B cell (primary cell): ENCODE measurements around the gene SP3. TPM values are rescaled to one million over a fixed set of nuclear protein-coding genes. Genes with fewer than 3 reads are reported as not detected.

Experiments used
- ATAC-seq: fragments of 200-7000 bp; cut with Tn5 transposase; one replicate; pipeline ENCODE4 v1.10.0; 2021; ENCODE audit warnings: low read depth, mild to moderate bottlenecking, moderate number of reproducible peaks, moderate library complexity
- CTCF ChIA-PET: fragments of 350-600 bp; sonication (Branson Sonifier 250); formaldehyde crosslinking; loops from one replicate; lab custom pipeline; 2021; ENCODE audit warnings: antibody characterized with exemption, inconsistent platforms; lab: Charles Lee
- POLR2A ChIA-PET: fragments of 350-600 bp; sonication (Branson Sonifier 250); formaldehyde crosslinking; loops from one replicate; lab custom pipeline; 2021; ENCODE audit warnings: antibody characterized with exemption; lab: Charles Lee
- DNase-seq: peaks from one replicate; pipeline ENCODE4 v3.0.0; 2013
- H2AFZ ChIP-seq: 2 replicates; pipeline ENCODE4 v1.6.1; 2012; ENCODE audit warnings: mild to moderate bottlenecking, low read depth, low read length; ENCODE audit not compliant: insufficient read depth, poor library complexity, severe bottlenecking
- H3K27ac ChIP-seq, 2 donors: 1 replicate in 1 of 2; 2 replicates in 1 of 2; pipeline ENCODE4 v1.5.1; 2012 to 2013; ENCODE audit warnings: low read length in 2 of 2, mild to moderate bottlenecking in 2 of 2, moderate library complexity in 1 of 2
- H3K27me3 ChIP-seq, 4 experiments: fragments of 200-600 bp in 1 of 4; sonication (generic) in 1 of 4; replicated peaks in 1 of 4; 1 replicate in 2 of 4; 2 replicates in 2 of 4; pipeline versions ENCODE4 v1.6.1 to v1.7.0; 2013 to 2016; ENCODE audit warnings: low read length in 3 of 4, mild to moderate bottlenecking in 2 of 4, mixed read lengths in 1 of 4, moderate library complexity in 1 of 4; ENCODE audit not compliant: insufficient read depth in 4 of 4, control insufficient read depth in 3 of 4; ENCODE audit errors: control extremely low read depth in 1 of 4
- H3K36me3 ChIP-seq, 2 experiments: replicated peaks in 1 of 2; 1 replicate in 1 of 2; 2 replicates in 1 of 2; pipeline versions ENCODE4 v1.6.1 to v1.7.1; 2013; ENCODE audit warnings: low read length in 1 of 2; ENCODE audit not compliant: insufficient read depth in 2 of 2, control insufficient read depth in 1 of 2; ENCODE audit errors: control extremely low read depth in 1 of 2, extremely low read depth in 1 of 2
- H3K4me1 ChIP-seq, 2 donors: fragments of 200-600 bp in 1 of 2; sonication (generic) in 1 of 2; 1 replicate in 1 of 2; 2 replicates in 1 of 2; pipeline versions ENCODE4 v1.5.1 to v1.6.1; 2013 to 2017; ENCODE audit warnings: low read length in 2 of 2; ENCODE audit not compliant: control insufficient read depth in 2 of 2, insufficient read depth in 2 of 2
- H3K4me2 ChIP-seq: replicated peaks from 2 replicates; pipeline ENCODE3; 2012; ENCODE audit warnings: mild to moderate bottlenecking, low read depth, low read length; ENCODE audit not compliant: poor library complexity, severe bottlenecking
- H3K4me3 ChIP-seq, 5 experiments: fragments of 200-600 bp in 1 of 5; sonication (generic) in 1 of 5; 1 replicate in 3 of 5; 2 replicates in 2 of 5; pipeline versions ENCODE4 v1.5.1 to v1.7.0; 2011 to 2016; ENCODE audit warnings: low read length in 4 of 5, mild to moderate bottlenecking in 4 of 5, low read depth in 2 of 5, control low read depth in 1 of 5, moderate library complexity in 1 of 5; ENCODE audit not compliant: insufficient read depth in 1 of 5; ENCODE audit errors: control extremely low read depth in 1 of 5, extremely low read depth in 1 of 5
- H3K79me2 ChIP-seq: fragments of 200-600 bp; sonication (generic); one replicate; pipeline ENCODE4 v1.6.0; 2016; ENCODE audit warnings: low read length; ENCODE audit not compliant: control insufficient read depth, insufficient read depth
- H3K9ac ChIP-seq: fragments of 200-600 bp; sonication (generic); 2 replicates; pipeline ENCODE4 v1.6.1; 2017; ENCODE audit warnings: mild to moderate bottlenecking, low read length, moderate library complexity
- H3K9me3 ChIP-seq, 3 donors: one replicate each; pipeline versions ENCODE4 v1.6.1 to v1.7.1; 2013; ENCODE audit warnings: low read length in 2 of 3; ENCODE audit not compliant: control insufficient read depth in 2 of 3, insufficient read depth in 1 of 3; ENCODE audit errors: control extremely low read depth in 1 of 3
- H4K20me1 ChIP-seq: 2 replicates; pipeline ENCODE4 v1.6.0; 2012; ENCODE audit warnings: mild to moderate bottlenecking, low read length; ENCODE audit not compliant: insufficient read depth, control insufficient read depth, poor library complexity, severe bottlenecking
- H3K27ac Mint-ChIP-seq: one replicate; pipeline ENCODE4 v1.8.0; 2021; ENCODE audit warnings: mixed read lengths
- H3K27me3 Mint-ChIP-seq: one replicate; pipeline ENCODE4 v1.8.0; 2021; ENCODE audit warnings: mixed read lengths
- H3K4me1 Mint-ChIP-seq: one replicate; pipeline ENCODE4 v1.8.0; 2021; ENCODE audit warnings: mixed read lengths
- H3K4me3 Mint-ChIP-seq: one replicate; pipeline ENCODE4 v1.8.0; 2021; ENCODE audit warnings: mixed read lengths
- H3K9me3 Mint-ChIP-seq: one replicate; pipeline ENCODE4 v1.8.0; 2022; ENCODE audit warnings: mixed read lengths; ENCODE audit not compliant: insufficient read depth
- CTCF ChIP-seq: fragments of 200-600 bp; IDR thresholded peaks from one replicate; pipeline ENCODE4 v1.8.0; 2022; ENCODE audit warnings: antibody characterized with exemption, mild to moderate bottlenecking
- EZH2 ChIP-seq: IDR thresholded peaks from 2 replicates; pipeline ENCODE4 v1.6.1; 2012; ENCODE audit warnings: borderline replicate concordance, low read depth, mild to moderate bottlenecking, moderate library complexity, low read length; ENCODE audit not compliant: insufficient read depth, poor library complexity, severe bottlenecking
- WGBS: methylation state at CpG from one replicate; pipeline ENCODE4 v1.1.5; 2013; ENCODE audit warnings: missing lambda C conversion rate; ENCODE audit not compliant: insufficient coverage; 5-methylcytosine and 5-hydroxymethylcytosine counted together
- intact Hi-C: fragments of 100-400 bp; cut with micrococcal nuclease; formaldehyde crosslinking; loops from one replicate; pipeline ENCODE4 v1.10.0; 2022
- polyA plus RNA-seq: library from polyadenylated mRNA; depleted of rRNA; stranded (reverse); fragments of >200 nt; gene quantifications from 2 replicates; pipeline ENCODE4 v1.2.3, GENCODE V29; 2012
- total RNA-seq, 2 donors: library from RNA; stranded (reverse); fragments of 120-200 nt in 1 of 2; gene quantifications; 1 replicate in 1 of 2; 2 replicates in 1 of 2; pipeline versions ENCODE4 v1.2.3 to v1.2.4, GENCODE V29; 2013 to 2022

The SP3 gene
- total and polyA plus RNA-seq, 2 donors (not counting 1 experiment from before 2014, with no cell fraction given), result 31.9 to 152 TPM

- WGBS, result 97% methylated on average over 4 of the region's 5 CpGs
- Mint-ChIP-seq H3K27ac (peak overlapping the region; percentile 17), H3K27me3 (peaks cover 17% of the 10 kb centered on the region), H3K4me3 (no peak overlapping the region), H3K4me1 (peaks cover 34% of the 10 kb centered on the region), H3K9me3 (no peaks in the 10 kb centered on the region)
- H3K9me3 ChIP-seq, result no peaks in the 10 kb centered on the region
- ChIA-PET CTCF (no interaction called here), POLR2A (no interaction called here)
- no peak overlapping the region for H3K27ac ChIP-seq
- no peaks in the 10 kb centered on the region for H4K20me1 ChIP-seq
- no peak for TF ChIP-seq CTCF
- TF ChIP-seq EZH2, result no peak
- intact Hi-C loops, result no loop called here
- no peak overlapping the region for H3K4me3 ChIP-seq
- no peaks in the 10 kb centered on the region for H3K79me2 ChIP-seq
- H3K4me1 ChIP-seq, result peaks cover 32 to 35% of the 10 kb centered on the region in 2 donors
- H3K36me3 ChIP-seq, result no peaks in the 10 kb centered on the region
- no peak overlapping the region for H3K9ac ChIP-seq
- no peak overlapping the region for H2AFZ ChIP-seq
- ATAC-seq (no peak), DNase-seq (no peak)
- no peak overlapping the region for H3K4me2 ChIP-seq
- peaks cover 0 to 5% (median 0%) of the 10 kb centered on the region in 4 experiments for H3K27me3 ChIP-seq
Observed at GRCh38 chr2:173872714-173873113, 92.5 kb downstream of the SP3 start.

GRCh38 chr2:173869244-173870229 lies 95.6 kb downstream of the SP3 start:
- Mint-ChIP-seq H3K27me3 (peaks cover 18% of the 10 kb centered on the region), H3K4me1 (peaks cover 24% of the 10 kb centered on the region), H3K27ac (no peak overlapping the region), H3K9me3 (no peaks in the 10 kb centered on the region), H3K4me3 (no peak overlapping the region)
- intact Hi-C loops, result no loop called here
- H3K4me2 ChIP-seq, result peak overlapping the region; percentile 7
- no peak overlapping the region for H3K9ac ChIP-seq
- H3K27ac ChIP-seq, result no peak overlapping the region
- no peak overlapping the region for H2AFZ ChIP-seq
- ChIA-PET POLR2A (no interaction called here), CTCF (interaction anchor here (1.0 kb wide), 1 partner anchor 15 kb away, joined by 3 read pairs; no protein-coding TSS in a partner anchor)
- H3K79me2 ChIP-seq, result no peaks in the 10 kb centered on the region
- peaks cover 0 to 12% (median 0%) of the 10 kb centered on the region in 4 experiments for H3K27me3 ChIP-seq
- H3K4me3 ChIP-seq, result no peak overlapping the region
- DNase-seq, result peak; percentile 23
- TF ChIP-seq CTCF (no peak), EZH2 (no peak)
- WGBS, result 100% methylated on average over 1 of the region's 8 CpGs
- no peaks in the 10 kb centered on the region for H4K20me1 ChIP-seq
- peaks cover 21 to 22% of the 10 kb centered on the region in 2 donors for H3K4me1 ChIP-seq
- no peaks in the 10 kb centered on the region for H3K9me3 ChIP-seq
- ATAC-seq, result no peak
- H3K36me3 ChIP-seq, result no peaks in the 10 kb centered on the region
